Measurements from ENCODE around the gene TPP1.

The TPP1 gene

DNA sequence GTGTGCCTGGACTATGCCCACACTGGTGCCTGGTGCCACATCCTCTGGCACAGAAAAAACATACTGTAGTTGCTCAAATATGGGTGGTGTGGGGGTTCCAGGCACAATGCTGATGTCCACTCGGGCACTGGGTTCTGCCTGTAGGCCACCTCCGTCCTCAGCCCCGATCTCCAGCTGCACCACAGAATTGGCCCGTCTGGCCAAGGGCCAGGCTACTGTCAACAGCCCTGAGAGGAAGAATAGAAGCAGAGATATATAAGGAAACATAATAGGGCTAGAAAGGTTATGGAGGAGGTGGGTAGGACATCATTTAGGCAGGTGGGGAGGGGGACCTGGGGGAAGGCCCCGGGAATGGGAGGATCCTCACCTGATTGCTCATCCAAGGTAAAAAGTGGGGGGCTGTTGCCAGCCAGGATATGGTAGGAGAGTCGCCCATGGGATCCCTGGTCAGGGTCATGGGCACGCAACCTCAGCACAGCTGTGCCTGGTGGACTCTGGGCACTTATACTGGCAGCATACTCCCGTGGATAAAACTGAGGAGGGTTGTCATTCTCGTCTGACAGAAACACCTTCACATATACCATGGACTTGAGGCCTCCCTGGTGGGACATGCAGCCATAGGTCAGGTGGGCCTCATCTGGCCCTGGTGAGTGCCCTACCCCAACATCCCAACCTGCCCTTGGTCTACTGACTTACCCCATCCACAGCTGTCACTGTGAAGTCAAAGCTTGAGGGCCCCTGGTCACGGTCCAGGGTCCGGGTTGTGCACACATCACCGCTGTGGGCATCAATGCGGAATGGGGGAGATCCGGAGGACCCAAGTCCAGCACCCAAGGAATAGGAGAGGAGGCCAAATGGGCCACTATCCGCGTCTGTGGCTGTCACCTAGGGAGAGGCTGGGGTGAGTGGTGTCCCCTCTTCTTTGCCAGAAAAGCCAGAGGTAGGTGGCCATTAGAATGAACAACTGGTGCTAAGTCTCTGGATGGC is 14.5 kb upstream of the TPP1 start:
- TF ChIP-seq, protein P1, sequence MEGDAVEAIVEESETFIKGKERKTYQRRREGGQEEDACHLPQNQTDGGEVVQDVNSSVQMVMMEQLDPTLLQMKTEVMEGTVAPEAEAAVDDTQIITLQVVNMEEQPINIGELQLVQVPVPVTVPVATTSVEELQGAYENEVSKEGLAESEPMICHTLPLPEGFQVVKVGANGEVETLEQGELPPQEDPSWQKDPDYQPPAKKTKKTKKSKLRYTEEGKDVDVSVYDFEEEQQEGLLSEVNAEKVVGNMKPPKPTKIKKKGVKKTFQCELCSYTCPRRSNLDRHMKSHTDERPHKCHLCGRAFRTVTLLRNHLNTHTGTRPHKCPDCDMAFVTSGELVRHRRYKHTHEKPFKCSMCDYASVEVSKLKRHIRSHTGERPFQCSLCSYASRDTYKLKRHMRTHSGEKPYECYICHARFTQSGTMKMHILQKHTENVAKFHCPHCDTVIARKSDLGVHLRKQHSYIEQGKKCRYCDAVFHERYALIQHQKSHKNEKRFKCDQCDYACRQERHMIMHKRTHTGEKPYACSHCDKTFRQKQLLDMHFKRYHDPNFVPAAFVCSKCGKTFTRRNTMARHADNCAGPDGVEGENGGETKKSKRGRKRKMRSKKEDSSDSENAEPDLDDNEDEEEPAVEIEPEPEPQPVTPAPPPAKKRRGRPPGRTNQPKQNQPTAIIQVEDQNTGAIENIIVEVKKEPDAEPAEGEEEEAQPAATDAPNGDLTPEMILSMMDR (IDR thresholded peaks at IDR 0.05; ENCODE audit: low read depth, low read length, missing control alignments), result no peak
- DNase-seq (ENCODE audit: low read depth), result no peak

DNA sequence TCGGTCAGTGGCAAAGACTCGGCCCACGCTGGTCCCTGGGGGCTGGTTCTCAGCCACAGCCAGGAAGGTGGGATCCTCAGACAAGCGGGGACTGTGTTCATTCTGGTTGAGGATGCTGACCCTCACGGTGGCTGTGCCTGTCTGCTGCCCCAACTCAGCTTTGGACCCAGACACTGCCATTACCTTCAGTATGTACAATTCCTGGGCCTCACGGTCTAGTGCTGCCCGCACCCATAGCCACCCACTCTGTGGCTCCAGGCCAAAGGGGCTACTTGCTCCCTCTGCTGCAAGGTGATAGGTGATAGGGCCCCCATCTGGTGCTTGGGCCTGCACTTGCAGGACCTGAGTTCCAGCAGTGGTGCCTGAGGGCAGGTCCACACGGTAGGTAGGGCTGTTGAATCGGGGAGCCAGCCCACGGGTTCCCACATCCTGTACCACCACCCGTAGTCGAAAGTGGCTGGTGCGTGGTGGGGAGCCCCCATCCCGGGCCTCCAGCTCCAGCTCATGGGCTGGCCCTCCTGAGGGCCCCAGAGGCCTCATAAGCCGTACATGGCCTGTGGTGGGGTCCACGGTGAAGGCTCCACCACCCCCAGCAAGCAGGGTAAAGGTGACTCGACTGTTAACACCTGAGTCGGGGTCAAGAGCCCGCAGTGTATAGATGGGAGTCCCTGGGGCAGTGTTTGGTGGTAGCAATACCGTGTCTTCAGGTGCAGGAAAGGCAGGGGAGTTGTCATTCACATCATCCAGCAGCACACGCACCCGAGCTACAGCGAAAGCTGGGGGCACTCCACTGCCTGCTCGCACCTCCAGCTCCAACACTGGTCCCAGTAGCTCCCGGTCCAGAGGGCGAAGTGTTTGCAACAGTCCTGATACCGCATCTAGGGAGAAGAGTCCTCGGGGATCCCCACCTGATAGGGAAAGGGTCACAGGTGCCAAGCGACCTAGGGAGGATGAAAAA is 13.2 kb upstream of the TPP1 start:
- H3K4me3 ChIP-seq (ENCODE audit: low read depth, low read length), result no peak overlapping the region
- TF ChIP-seq, protein P1 (IDR thresholded peaks at IDR 0.05; ENCODE audit: low read depth, low read length, missing control alignments), result no peak
- DNase-seq (ENCODE audit: low read depth), result no peak

More for the DNA sequence above, 14.5 kb upstream of the TPP1 start:
- no peak overlapping the region for H3K4me3 ChIP-seq (ENCODE audit: low read depth, low read length)

DNA sequence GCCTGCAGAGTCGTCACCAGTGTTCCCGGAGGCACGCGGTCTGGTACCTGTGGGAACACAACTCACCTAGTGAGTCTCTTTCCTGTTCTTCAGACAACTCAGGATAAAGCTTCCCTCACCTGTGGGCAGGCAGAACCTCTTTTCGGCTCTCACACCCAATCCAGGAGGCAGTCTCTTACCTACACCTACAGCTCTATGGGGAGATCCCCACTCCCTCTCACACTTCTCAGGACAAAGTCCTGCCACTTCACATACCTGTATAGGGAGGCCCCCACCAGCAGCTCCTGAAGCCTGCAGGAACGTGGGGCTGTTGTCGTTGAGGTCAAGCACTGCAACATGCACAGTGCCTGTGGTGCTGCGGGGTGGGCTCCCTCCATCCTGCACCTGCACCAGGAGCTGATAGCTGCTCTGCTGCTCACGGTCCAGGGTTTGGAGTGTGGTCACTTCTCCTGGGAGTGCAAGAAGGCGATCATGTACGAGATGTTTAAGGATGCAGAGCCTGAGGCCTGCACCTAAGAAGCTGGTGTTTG is 12.2 kb upstream of the TPP1 start:
- no peak overlapping the region for H3K4me3 ChIP-seq (ENCODE audit: low read depth, low read length)
- TF ChIP-seq, protein P1 (IDR thresholded peaks at IDR 0.05; ENCODE audit: low read depth, low read length, missing control alignments), result no peak
- no peak for DNase-seq (ENCODE audit: low read depth)

DNA sequence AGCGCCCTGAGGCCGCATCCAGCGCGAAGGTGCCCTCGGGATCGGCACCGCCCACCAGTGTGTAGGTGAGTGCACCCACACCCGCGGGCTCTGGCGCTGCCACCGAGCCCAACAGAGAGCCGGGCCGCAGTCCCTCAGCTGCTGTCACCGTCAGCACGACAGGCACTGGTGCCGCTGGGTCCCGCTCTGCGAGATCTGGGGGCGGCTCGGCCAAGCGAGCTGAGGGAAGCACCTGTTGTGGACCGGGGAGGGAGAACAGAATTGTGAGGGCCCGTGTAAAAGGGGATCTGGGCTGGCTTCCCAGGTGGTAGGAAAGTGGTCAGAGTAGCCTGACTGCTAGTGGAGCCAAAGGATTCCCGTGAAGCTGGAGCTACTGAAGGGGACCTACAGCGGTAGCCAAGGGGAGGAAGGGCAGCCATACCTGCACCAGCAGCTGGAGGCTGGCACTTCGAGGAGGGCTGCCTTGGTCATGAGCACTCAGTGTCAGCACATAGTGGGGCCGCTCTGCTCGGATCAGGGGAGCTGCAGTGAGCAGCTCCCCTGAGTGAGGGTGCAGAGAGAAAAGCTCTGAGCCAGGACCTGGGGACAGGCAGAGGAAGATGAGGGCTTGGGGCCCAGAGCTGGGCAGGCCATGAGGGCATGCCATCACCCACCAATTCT is 11.5 kb upstream of the TPP1 start:
- no peak overlapping the region for H3K4me3 ChIP-seq (ENCODE audit: low read depth, low read length)

DNA sequence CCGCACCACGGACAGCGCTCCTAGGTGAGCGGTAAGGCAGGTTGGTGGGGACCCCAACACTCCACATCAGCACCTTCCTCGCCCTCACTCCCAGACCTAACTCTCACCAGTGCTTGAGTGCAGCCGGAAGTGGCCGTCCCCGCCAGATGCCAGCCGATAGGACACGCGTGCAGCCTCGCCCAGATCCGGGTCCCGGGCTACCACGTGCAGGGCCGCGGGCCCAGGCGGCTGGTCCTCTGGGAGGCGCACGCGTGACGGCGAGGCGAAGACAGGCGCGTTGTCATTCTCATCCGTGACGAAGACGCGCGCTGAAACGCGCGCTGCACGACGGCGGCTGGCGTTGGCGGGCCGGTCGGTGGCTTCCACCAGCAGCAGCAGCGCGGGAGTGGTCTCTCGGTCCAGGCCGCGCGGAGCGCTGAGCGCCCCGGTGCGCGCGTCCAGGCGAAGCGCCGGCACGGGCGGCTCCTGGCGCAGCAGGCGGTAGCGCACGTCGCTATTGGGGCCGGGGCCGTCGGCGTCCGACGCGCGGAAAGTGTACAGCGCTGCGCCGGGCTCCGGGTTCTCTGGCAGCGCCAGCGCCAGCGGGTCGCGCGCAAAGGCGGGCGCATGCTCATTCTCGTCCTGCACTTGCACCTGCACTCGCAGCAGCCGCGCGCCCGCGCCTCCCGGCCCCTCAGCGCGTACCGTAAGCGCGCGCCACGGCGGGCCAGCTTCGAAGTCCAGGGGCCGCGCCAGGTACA is 10.8 kb upstream of the TPP1 start:
- DNase-seq (ENCODE audit: low read depth), result no peak
- TF ChIP-seq, protein P1 (IDR thresholded peaks at IDR 0.05; ENCODE audit: low read depth, low read length, missing control alignments), result no peak
- no peak overlapping the region for H3K4me3 ChIP-seq (ENCODE audit: low read depth, low read length)

More for the DNA sequence above, 11.5 kb upstream of the TPP1 start:
- DNase-seq (ENCODE audit: low read depth), result no peak
- TF ChIP-seq, protein P1 (IDR thresholded peaks at IDR 0.05; ENCODE audit: low read depth, low read length, missing control alignments), result no peak

DNA sequence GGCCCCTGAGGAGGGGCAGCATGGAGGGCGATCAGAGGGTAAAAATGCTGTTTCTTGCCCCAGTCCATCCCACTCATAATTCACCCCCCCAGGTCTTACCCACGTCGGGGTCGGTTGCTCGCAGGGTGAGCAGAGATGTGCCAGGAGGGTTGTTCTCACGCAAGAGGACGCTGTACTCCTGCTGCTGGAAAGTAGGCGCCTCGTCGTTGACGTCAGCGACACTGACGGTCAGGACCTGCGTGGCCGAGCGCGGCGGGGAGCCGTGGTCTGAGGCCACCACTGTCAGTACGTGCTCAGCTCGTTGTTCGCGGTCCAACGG is 10.3 kb upstream of the TPP1 start:
- TF ChIP-seq, protein P1 (IDR thresholded peaks at IDR 0.05; ENCODE audit: low read depth, low read length, missing control alignments), result no peak
- no peak for DNase-seq (ENCODE audit: low read depth)
- no peak overlapping the region for H3K4me3 ChIP-seq (ENCODE audit: low read depth, low read length)
